Testis (tissue), 3 donors: Measurements from ENCODE around the gene ARHGAP32. TPM values are rescaled to one million over a fixed set of nuclear protein-coding genes. Genes with fewer than 3 reads are reported as not detected.

Experiments
- DNase-seq: peaks from one replicate; pipeline ENCODE4 v3.0.0-alpha.2; 2019
- H3K27ac ChIP-seq, 2 donors: fragments of 200-600 bp; sonication (generic); one replicate each; pipeline ENCODE4 v1.5.1; 2019
- H3K27me3 ChIP-seq: fragments of 200-600 bp; sonication (generic); one replicate; pipeline ENCODE4 v1.5.1; 2019
- H3K36me3 ChIP-seq: fragments of 200-600 bp; sonication (generic); one replicate; pipeline ENCODE4 v1.5.1; 2017; ENCODE audit warnings: low read depth; ENCODE audit errors: missing control alignments
- H3K4me1 ChIP-seq: fragments of 200-600 bp; sonication (generic); one replicate; pipeline ENCODE4 v1.5.1; 2019
- H3K4me3 ChIP-seq, 2 donors: fragments of 200-600 bp; sonication (generic); one replicate each; pipeline ENCODE4 v1.5.1; 2017 to 2019
- H3K9me3 ChIP-seq: fragments of 200-600 bp; sonication (generic); one replicate; pipeline ENCODE4 v1.5.1; 2017
- CTCF ChIP-seq, 3 experiments: fragments of 450-650 bp in 2 of 3; fragments of 200-600 bp in 1 of 3; sonication (generic) in 1 of 3; IDR thresholded peaks; one replicate each; pipeline ENCODE4 v1.5.1; 2016 to 2019; ENCODE audit warnings: antibody characterized with exemption in 3 of 3, mild to moderate bottlenecking in 2 of 3, moderate library complexity in 1 of 3
- POLR2A ChIP-seq: fragments of 450-650 bp; IDR thresholded peaks from one replicate; pipeline ENCODE4 v1.6.1; 2017; ENCODE audit warnings: antibody characterized with exemption, mild to moderate bottlenecking, moderate library complexity
- WGBS, 2 donors: methylation state at CpG; one replicate each; pipeline ENCODE4 v1.1.5; 2018; 5-methylcytosine and 5-hydroxymethylcytosine counted together
- intact Hi-C: fragments of 100-400 bp; cut with DNase I; formaldehyde crosslinking; loops from one replicate; pipeline ENCODE4 v1.15.1; 2023; ENCODE audit warnings: low total_unique reads
- polyA plus RNA-seq: library from polyadenylated mRNA; stranded (reverse); fragments of 350-450 nt; fragmentation: Illumina TruSeq; extraction: RNeasy Lipid Tissue Mini Kit (QIAGEN cat#74804); gene quantifications from one replicate; pipeline ENCODE4 v1.2.3, GENCODE V29; 2014; ENCODE audit warnings: low read depth, low replicate concordance; ENCODE audit not compliant: insufficient read depth
- total RNA-seq, 2 donors: library from RNA; depleted of rRNA; stranded (reverse); fragments of >200 nt; gene quantifications; one replicate each; pipeline ENCODE4 v1.2.3, GENCODE V29; 2016

Gene ARHGAP32
- total and polyA plus RNA-seq, 3 donors from 2014 or later, result 33.0 to 58.1 (median 53.8) TPM

- no peak overlapping the region for H3K27ac ChIP-seq
- no peak overlapping the region for H3K4me3 ChIP-seq
- no peaks in the 10 kb centered on the region for H3K36me3 ChIP-seq
- intact Hi-C loops, result no loop called here
- no peak for TF ChIP-seq CTCF (IDR thresholded peaks at IDR 0.05)
- H3K4me1 ChIP-seq, result no peaks in the 10 kb centered on the region
- WGBS, 2 donors, result 94 to 98% methylated on average over 1 of the region's 1 CpG
- no peak for DNase-seq
- no peaks in the 10 kb centered on the region for H3K27me3 ChIP-seq
- no peaks in the 10 kb centered on the region for H3K9me3 ChIP-seq
These were observed 89.4 kb downstream of the ARHGAP32 start for GRCh38 chr11:129102756-129103155.

- DNase-seq, result no peak
- H3K4me3 ChIP-seq, result no peak overlapping the region
- intact Hi-C loops, result no loop called here
- H3K9me3 ChIP-seq, result no peaks in the 10 kb centered on the region
- no peak overlapping the region for H3K27ac ChIP-seq
- H3K27me3 ChIP-seq, result no peaks in the 10 kb centered on the region
- TF ChIP-seq CTCF (IDR thresholded peaks at IDR 0.05) (no peak), POLR2A (no peak)
- H3K4me1 ChIP-seq, result no peaks in the 10 kb centered on the region
- H3K36me3 ChIP-seq, result no peaks in the 10 kb centered on the region
These were observed 89.9 kb downstream of the ARHGAP32 start for GRCh38 chr11:129102225-129102624.

GRCh38 chr11:129093283-129093682 is 98.8 kb downstream of the ARHGAP32 start:
- WGBS, 2 donors, result 85 to 87% methylated on average over 2 of the region's 2 CpGs
- Histone ChIP-seq H3K27me3 (no peaks in the 10 kb centered on the region), H3K9me3 (no peaks in the 10 kb centered on the region), H3K27ac (no peak overlapping the region), H3K4me3 (no peak overlapping the region), H3K4me1 (no peaks in the 10 kb centered on the region), H3K36me3 (no peaks in the 10 kb centered on the region)
- intact Hi-C loops, result no loop called here
- TF ChIP-seq POLR2A (no peak), CTCF (IDR thresholded peaks at IDR 0.05) (no peak)
- no peak for DNase-seq

GRCh38 chr11:129090056-129090455 is 102.1 kb downstream of the ARHGAP32 start:
- Histone ChIP-seq H3K27me3 (no peaks in the 10 kb centered on the region), H3K27ac (no peak overlapping the region), H3K4me3 (no peak overlapping the region), H3K36me3 (no peaks in the 10 kb centered on the region), H3K4me1 (no peaks in the 10 kb centered on the region), H3K9me3 (no peaks in the 10 kb centered on the region)
- intact Hi-C loops, result no loop called here
- TF ChIP-seq CTCF (IDR thresholded peaks at IDR 0.05) (no peak), POLR2A (no peak)
- 89 to 94% methylated on average over 1 of the region's 1 CpG for WGBS, 2 donors
- DNase-seq, result no peak

- Histone ChIP-seq H3K27ac (no peak overlapping the region), H3K4me3 (no peak overlapping the region), H3K4me1 (no peaks in the 10 kb centered on the region), H3K27me3 (no peaks in the 10 kb centered on the region), H3K36me3 (no peaks in the 10 kb centered on the region), H3K9me3 (no peaks in the 10 kb centered on the region)
- TF ChIP-seq CTCF (IDR thresholded peaks at IDR 0.05) (no peak), POLR2A (no peak)
- intact Hi-C loops, result no loop called here
- DNase-seq, result no peak
- 82 to 90% methylated on average over 5 of the region's 5 CpGs for WGBS, 2 donors
These were observed 102.8 kb downstream of the ARHGAP32 start for GRCh38 chr11:129089279-129089678.
